Measurements from ENCODE around the gene GALNT2. TPM values are rescaled to one million over a fixed set of nuclear protein-coding genes. Genes with fewer than 3 reads are reported as not detected.

The GALNT2 gene
- total RNA-seq, 2 donors from 2014 or later = 29.9 to 39.5 TPM

DNA sequence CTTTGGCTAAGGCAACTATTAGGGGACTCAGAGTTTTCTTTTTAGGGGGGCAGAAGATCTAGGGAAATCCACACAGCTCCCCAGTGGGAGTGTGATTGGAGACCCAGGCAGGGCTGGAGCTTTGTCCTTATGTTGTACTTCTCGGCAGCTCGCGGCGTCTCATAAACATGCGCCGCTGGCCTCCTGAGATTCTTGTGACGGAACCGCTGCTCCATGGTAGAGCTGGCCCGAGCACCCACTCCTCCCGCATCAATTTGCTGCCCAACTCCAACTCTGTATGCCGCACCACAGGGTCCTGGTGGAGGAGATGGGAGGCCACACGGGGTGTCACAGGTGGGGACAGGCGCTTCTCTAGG, 143.9 kb downstream of the GALNT2 start:
- no peaks in the 10 kb centered on the region for H3K36me3 ChIP-seq
- DNase-seq (ENCODE audit: low spot score) = no peak
- H3K4me1 ChIP-seq = peaks cover 0 to 88% of the 10 kb centered on the region in 2 donors
- no peaks in the 10 kb centered on the region for H3K27me3 ChIP-seq
- no peak overlapping the region for H3K4me3 ChIP-seq
- TF ChIP-seq CTCF (IDR thresholded peaks at IDR 0.05) = no peak
- H3K9me3 ChIP-seq = no peaks in the 10 kb centered on the region
- H3K27ac ChIP-seq = peak overlapping the region; percentile 74 to 84

DNA sequence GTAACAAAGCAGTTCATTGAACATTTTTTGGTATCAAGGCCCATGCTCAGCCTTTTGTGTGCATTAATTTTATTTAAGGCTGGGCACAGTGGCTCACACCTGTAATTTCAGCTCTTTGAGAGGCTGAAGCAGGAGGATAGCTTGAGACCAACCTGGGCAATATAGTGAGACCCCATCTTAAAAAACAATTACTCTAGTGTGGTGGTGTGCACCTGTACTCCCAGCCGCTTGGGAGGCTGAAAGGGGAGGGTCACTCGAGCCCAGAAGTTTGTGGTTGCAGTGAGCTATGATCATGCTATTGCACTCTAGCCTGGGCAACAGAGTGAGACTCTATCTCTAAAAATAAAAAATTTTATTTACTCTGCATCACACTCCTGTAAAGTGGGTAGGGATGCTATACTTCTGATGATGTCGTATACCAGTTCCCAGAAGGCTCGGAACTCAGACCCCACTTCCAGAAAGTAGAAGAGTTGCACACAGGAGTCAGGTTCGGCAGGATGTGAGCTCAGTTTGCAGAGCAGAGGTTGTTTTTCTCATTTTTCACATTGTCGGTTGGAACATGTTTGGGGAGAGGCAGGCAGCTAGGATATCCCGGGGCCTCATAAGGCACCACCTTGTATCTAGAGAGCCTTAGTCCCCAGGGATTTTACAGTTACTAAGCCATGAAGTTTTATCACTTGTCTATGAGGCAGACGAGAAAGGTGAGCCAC, 144.6 kb downstream of the GALNT2 start:
- no peak for TF ChIP-seq CTCF (IDR thresholded peaks at IDR 0.05)
- Histone ChIP-seq H3K27ac (peak overlapping the region; percentile 74 to 84), H3K36me3 (no peaks in the 10 kb centered on the region), H3K4me1 (peaks cover 0 to 82% of the 10 kb centered on the region in 2 donors), H3K9me3 (no peaks in the 10 kb centered on the region), H3K27me3 (no peaks in the 10 kb centered on the region), H3K4me3 (no peak overlapping the region)
- DNase-seq (ENCODE audit: low spot score) = no peak

- Histone ChIP-seq H3K4me3 (no peak overlapping the region), H3K4me1 (peaks cover 0 to 73% of the 10 kb centered on the region in 2 donors), H3K9me3 (no peaks in the 10 kb centered on the region), H3K27me3 (no peaks in the 10 kb centered on the region), H3K27ac (peak overlapping the region; percentile 74 to 84), H3K36me3 (no peaks in the 10 kb centered on the region)
- no peak for TF ChIP-seq CTCF (IDR thresholded peaks at IDR 0.05)
- DNase-seq (ENCODE audit: low spot score) = no peak
These were observed 145.4 kb downstream of the GALNT2 start for GRCh38 chr1:230212405-230212936.

DNA sequence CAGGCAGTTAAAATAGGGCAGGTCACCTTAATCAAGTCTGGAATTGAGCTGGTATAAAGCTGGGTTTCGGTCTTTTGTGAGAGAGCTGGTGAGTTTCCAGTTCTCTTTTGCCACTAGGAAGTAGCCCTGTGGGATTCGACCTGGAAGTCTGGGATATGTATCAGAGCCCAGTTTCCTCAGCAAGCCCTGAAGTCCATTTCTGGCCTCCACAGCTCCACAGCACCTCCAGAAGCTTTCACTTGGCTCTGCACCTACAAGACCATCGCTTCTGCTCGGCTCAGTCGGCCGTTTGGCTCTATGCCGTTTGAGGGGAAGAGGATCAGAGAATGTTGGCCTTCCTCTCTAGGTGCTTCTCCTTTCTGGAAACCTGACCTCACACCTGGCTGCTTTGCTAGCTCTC, 148.0 kb downstream of the GALNT2 start:
- H3K27me3 ChIP-seq = no peaks in the 10 kb centered on the region
- peak; percentile 20 to 82 for TF ChIP-seq CTCF (IDR thresholded peaks at IDR 0.05)
- no peak overlapping the region for H3K4me3 ChIP-seq
- H3K4me1 ChIP-seq = peaks cover 0 to 49% of the 10 kb centered on the region in 2 donors
- H3K9me3 ChIP-seq = no peaks in the 10 kb centered on the region
- DNase-seq (ENCODE audit: low spot score) = peak; percentile 81
- H3K27ac ChIP-seq = peak overlapping the region; percentile 61 to 70
- no peaks in the 10 kb centered on the region for H3K36me3 ChIP-seq

DNA sequence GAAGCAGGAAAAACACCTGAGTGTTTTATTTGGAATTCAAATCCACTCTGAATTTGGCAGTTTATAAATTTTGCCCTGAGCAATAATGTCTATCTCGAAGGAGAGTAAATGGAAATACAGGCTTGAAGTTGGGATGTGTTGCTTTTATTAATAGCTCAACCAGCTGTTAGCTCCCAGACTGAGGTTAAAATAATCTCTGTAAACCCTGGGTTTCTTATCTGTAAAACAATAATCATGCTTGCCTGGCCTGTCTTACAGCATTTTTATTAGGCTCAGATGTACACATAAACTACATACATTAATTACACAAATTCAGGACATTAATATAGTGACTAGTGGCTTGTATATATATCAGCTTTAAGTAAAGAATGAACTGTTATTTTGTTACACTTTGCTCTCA, 148.5 kb downstream of the GALNT2 start:
- Histone ChIP-seq H3K27me3 (no peaks in the 10 kb centered on the region), H3K4me3 (no peak overlapping the region), H3K9me3 (no peaks in the 10 kb centered on the region), H3K36me3 (no peaks in the 10 kb centered on the region), H3K27ac (peak overlapping the region; percentile 61 to 70), H3K4me1 (peaks cover 0 to 44% of the 10 kb centered on the region in 2 donors)
- DNase-seq (ENCODE audit: low spot score) = no peak
- no peak for TF ChIP-seq CTCF (IDR thresholded peaks at IDR 0.05)
